Skeletal muscle satellite cell (primary cell): ENCODE data around the gene MPV17.
"Not testable (repeated sequence)": the region's sequence is repeated elsewhere in the genome, so short reads cannot be mapped to it uniquely, and the experiment has no call there.

Experiments
- H3K27me3 ChIP-seq: 2 replicates; pipeline ENCODE4 v1.7.0; 2013; ENCODE audit warnings: low read length; ENCODE audit not compliant: control insufficient read depth, insufficient read depth
- H3K36me3 ChIP-seq: 2 replicates; pipeline ENCODE4 v1.7.0; 2013; ENCODE audit warnings: mild to moderate bottlenecking, control low read depth, low read length; ENCODE audit not compliant: insufficient read depth
- H3K4me1 ChIP-seq: 2 replicates; pipeline ENCODE4 v1.7.0; 2013; ENCODE audit warnings: low read length; ENCODE audit not compliant: control insufficient read depth, insufficient read depth
- H3K4me2 ChIP-seq: 2 replicates; pipeline ENCODE4 v1.7.0; 2013; ENCODE audit warnings: mild to moderate bottlenecking, low read length
- H3K4me3 ChIP-seq: 2 replicates; pipeline ENCODE4 v1.7.0; 2013; ENCODE audit warnings: low read length
- H3K9ac ChIP-seq: 2 replicates; pipeline ENCODE4 v1.7.0; 2013; ENCODE audit warnings: mild to moderate bottlenecking, low read depth, low read length, moderate library complexity
- H3K9me3 ChIP-seq: replicated peaks from 2 replicates; pipeline ENCODE4 v1.7.0; 2013; ENCODE audit warnings: mild to moderate bottlenecking, control low read depth, low read length

MPV17 gene

DNA sequence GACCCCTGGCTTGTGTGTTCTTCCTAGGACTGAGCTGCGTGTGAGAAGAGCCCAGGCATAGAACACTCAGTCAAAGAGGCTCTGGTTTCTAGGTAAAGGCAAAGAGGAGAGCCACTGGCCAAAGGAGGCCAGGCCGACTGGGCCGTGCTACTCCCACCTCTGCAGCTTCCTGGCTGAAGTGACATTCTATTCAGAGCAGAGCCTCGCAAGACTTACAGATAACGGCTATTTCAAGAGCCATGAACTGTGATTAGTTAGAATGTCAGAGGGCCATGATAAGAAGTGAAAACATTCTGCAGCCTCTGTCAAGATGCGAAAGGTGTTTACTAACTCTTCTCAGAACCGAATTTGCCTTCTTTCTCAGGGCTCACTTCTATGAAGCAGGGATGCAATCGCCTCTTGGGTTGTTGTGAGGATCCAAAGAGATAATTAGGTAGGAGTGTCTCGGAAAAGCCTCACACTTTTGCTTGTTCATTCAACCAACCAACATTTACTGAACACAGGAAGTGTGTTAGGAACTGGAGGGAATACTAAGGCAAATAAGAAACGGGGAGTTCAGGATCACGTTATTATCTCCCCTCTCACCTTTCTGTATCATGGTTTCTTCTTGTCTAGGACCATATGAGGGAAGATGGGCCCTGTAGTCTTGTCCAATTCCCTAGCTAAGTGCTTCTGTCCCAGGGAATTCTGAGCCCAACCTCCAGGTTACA is 51.1 kb downstream of the MPV17 start:
- no peaks in the 10 kb centered on the region for H3K36me3 ChIP-seq
- H3K4me2 ChIP-seq: no peak overlapping the region
- peaks cover 44% of the 10 kb centered on the region for H3K27me3 ChIP-seq
- no peaks in the 10 kb centered on the region for H3K4me1 ChIP-seq
- H3K9ac ChIP-seq: no peak overlapping the region
- no peaks in the 10 kb centered on the region for H3K9me3 ChIP-seq
- H3K4me3 ChIP-seq: no peak overlapping the region

DNA sequence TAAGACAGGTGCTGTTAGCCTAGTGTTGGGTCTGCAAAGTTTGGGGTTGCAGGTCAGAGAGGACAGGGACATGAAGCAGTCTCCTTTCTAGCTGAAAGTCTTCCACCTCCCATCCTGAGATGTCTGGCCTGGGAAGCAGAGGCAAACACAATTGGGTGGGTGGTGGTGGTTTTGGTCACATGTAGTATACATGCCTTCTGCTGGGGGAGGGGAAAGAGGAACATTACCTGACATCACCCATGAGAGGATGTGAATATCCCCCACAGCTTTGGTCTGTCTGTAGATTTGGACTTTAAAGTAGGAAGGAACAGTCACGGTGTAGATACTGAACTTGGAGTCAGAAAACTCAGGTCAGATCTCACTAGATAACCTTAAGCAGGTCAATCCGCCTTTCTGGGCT is 52.2 kb downstream of the MPV17 start:
- no peak overlapping the region for H3K4me3 ChIP-seq
- H3K9me3 ChIP-seq: no peaks in the 10 kb centered on the region
- peaks cover 46% of the 10 kb centered on the region for H3K27me3 ChIP-seq
- H3K4me1 ChIP-seq: no peaks in the 10 kb centered on the region
- no peaks in the 10 kb centered on the region for H3K36me3 ChIP-seq
- no peak overlapping the region for H3K9ac ChIP-seq
- H3K4me2 ChIP-seq: no peak overlapping the region

DNA sequence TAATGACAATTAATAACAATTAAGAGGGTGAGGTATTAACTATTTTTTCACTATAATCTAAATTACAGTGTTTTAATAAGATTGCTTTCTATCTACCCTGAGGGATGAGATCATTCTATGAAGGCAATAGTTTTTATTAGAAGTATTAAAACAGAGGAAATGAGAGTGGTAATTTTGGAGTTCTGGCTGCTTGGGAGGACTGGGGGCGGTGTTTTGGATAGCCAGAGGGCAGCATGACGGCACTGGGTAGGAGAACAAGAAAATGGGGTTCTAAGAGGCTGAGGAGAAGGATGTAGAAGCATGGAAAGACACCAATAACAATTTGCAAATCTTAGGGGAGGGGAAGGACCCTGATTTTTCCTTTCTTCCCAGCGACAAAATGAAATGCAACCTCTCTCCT is 52.8 kb downstream of the MPV17 start:
- Histone ChIP-seq H3K4me1 (peaks cover under 1% of the 10 kb centered on the region), H3K36me3 (no peaks in the 10 kb centered on the region), H3K9me3 (no peaks in the 10 kb centered on the region), H3K4me2 (no peak overlapping the region), H3K9ac (no peak overlapping the region), H3K27me3 (peaks cover 49% of the 10 kb centered on the region), H3K4me3 (no peak overlapping the region)

DNA sequence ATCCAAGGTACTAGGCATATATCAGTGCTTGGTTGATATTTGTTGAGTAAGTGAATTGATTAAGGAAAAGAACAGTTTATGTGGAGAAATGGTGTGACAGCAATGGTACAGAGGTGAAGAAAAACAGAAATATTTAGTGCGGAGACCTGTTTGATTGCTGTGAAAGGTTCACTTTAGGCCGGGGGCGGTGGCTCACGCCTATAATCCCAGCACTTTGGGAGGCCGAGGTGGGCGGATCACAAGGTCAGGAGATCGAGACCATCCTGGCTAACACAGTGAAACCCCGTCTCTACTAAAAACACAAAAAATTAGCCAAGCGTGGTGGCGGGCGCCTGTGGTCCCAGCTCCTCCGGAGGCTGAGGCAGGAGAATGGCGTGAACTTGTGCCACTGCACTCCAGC is 54.6 kb downstream of the MPV17 start:
- not testable (repeated sequence) for H3K36me3 ChIP-seq, H3K9me3 ChIP-seq, H3K4me2 ChIP-seq, H3K4me3 ChIP-seq, H3K9ac ChIP-seq
- Histone ChIP-seq H3K27me3 (peaks cover 67% of the 10 kb centered on the region), H3K4me1 (peaks cover 17% of the 10 kb centered on the region)

DNA sequence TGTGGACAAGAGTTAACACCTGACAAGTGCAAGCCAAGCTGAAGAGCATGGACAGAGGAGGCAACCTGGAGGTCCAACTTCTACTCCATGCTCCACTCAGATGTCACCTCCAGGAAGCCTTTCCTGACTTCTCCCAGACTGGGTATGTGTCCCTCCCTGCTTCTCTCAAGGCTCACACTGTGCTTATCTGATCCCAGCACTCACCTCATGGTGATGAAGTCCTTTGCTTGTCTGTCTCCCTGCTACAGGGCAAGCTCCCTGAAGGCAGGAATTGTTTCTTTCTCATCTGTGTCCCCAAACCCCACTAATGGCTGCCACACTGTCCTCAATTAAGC is 57.4 kb downstream of the MPV17 start:
- Histone ChIP-seq H3K9ac (no peak overlapping the region), H3K4me3 (no peak overlapping the region), H3K9me3 (no peaks in the 10 kb centered on the region)

DNA sequence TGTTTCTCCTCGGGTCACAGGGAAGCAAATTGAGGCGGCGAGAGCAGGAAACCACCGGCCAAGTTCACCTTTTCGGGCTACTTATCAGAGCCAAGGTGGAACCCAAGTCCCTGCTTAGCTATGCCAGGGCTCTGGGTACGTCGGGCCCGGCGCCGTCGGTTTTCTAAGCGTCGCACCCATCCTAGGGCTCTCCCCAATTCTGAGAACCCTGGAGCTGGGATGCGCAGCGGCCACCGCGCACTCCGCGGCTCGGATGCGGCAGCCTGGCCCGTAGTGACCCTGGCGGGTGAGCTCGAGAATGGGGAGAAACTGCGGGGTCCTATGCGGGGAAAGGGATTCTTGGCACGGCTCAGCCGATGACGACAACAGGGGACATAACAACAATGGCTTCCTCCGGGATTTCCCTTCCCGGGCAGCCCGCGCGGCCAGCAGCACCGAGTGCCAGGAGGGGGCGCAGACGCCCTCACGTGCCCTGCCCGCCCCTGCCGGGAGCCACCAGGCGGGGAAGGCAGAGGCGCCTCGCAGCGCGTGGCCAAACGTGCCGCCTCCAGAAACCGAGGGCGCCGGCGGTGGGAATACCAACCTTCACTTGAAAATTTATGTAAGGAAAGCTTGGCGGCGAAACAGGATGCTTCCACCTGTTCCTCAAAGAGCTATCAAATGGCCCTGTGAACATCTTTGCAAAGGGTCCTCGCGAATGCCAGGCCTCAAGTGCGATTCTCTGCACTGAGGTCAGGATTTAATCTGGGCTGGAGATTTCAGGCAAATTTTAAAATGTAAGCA is 58.0 kb downstream of the MPV17 start:
- Histone ChIP-seq H3K4me1 (peaks cover 29% of the 10 kb centered on the region), H3K4me3 (peak overlapping the region; percentile 62), H3K27me3 (peaks cover 86% of the 10 kb centered on the region), H3K9me3 (no peaks in the 10 kb centered on the region), H3K36me3 (no peaks in the 10 kb centered on the region), H3K4me2 (peak overlapping the region; percentile 88), H3K9ac (no peak overlapping the region)

More for the DNA sequence above, 57.4 kb downstream of the MPV17 start:
- H3K4me1 ChIP-seq: peaks cover 29% of the 10 kb centered on the region
- no peak overlapping the region for H3K4me2 ChIP-seq
- H3K27me3 ChIP-seq: peaks cover 85% of the 10 kb centered on the region
- no peaks in the 10 kb centered on the region for H3K36me3 ChIP-seq

DNA sequence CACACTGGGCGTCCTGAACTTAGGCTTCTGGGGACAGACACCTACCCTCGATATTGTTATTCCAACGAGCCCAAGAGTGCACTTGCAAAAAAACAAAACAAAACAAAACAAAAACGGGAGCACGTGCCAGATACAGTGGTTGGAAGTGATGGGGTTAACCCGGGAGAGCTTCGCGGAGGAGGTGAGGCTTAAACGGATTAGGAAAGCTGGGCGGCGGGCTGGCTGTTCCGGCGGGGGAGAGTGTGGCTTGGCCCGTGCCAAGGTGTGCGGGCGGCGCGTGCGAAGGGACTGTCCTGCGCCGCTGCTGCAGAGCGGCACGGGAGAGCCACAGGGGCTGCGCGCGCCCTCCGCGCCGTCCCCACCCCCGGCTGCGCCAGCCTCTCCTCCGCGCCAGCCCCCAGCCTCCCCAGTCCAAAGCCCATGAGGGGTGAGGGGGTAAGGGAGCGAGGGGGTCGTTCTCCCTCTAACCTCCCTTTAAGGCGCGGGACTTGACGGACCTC is 58.6 kb downstream of the MPV17 start:
- Histone ChIP-seq H3K9me3 (no peaks in the 10 kb centered on the region), H3K4me2 (peak overlapping the region; percentile 88), H3K4me3 (peak overlapping the region; percentile 62), H3K9ac (no peak overlapping the region), H3K4me1 (peaks cover 29% of the 10 kb centered on the region), H3K36me3 (no peaks in the 10 kb centered on the region), H3K27me3 (peaks cover 84% of the 10 kb centered on the region)

DNA sequence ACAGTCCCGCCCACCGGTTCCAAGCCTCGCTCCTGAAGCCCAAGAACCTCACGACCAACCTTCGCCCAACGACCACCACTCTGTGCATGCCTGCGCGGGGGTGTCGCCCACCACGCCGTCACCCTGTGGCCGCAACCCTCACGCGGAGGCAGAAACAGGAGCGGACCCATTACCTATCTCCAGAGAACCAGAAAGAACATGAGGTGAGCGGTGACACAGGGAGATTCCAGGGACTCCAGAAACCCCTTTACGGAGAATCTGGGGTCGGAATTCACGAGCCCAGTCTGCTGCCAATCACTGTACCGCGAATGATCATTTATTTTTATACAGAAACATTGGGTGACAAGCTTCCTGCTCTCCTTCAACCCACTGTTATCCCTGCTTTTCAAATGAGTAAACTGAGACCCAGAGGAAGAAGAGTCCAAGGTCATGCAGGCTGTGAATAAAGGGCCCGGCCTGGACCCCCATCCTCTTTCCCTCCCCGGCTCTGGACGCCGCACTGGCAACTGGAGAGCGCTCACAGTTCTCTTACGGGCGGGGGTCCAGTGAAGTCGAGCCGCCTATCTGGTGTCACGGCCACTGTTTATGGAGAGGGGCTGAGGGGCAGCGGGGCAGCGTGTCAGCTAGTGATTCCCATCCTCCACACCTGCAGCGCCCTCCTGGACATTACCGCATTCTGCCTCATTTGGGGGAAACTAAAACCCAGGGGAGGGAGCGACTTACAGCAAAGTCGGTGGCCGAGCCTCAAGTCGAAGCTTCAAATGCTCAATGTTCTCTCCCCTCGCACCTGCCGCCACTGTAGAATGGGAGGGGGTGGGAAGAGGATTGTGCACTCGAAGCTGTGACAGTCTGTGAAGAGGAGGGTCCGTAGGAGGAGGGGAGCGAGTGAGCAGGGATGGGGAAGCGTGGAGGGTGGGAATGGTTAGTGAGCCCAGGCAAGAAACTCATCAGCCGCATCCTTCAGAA is 59.3 kb downstream of the MPV17 start:
- no peaks in the 10 kb centered on the region for H3K9me3 ChIP-seq
- peaks cover 29% of the 10 kb centered on the region for H3K4me1 ChIP-seq
- H3K9ac ChIP-seq: no peak overlapping the region
- peak overlapping the region; percentile 63 for H3K4me3 ChIP-seq
- H3K36me3 ChIP-seq: no peaks in the 10 kb centered on the region
- peak overlapping the region; percentile 88 for H3K4me2 ChIP-seq
- peaks cover 86% of the 10 kb centered on the region for H3K27me3 ChIP-seq

DNA sequence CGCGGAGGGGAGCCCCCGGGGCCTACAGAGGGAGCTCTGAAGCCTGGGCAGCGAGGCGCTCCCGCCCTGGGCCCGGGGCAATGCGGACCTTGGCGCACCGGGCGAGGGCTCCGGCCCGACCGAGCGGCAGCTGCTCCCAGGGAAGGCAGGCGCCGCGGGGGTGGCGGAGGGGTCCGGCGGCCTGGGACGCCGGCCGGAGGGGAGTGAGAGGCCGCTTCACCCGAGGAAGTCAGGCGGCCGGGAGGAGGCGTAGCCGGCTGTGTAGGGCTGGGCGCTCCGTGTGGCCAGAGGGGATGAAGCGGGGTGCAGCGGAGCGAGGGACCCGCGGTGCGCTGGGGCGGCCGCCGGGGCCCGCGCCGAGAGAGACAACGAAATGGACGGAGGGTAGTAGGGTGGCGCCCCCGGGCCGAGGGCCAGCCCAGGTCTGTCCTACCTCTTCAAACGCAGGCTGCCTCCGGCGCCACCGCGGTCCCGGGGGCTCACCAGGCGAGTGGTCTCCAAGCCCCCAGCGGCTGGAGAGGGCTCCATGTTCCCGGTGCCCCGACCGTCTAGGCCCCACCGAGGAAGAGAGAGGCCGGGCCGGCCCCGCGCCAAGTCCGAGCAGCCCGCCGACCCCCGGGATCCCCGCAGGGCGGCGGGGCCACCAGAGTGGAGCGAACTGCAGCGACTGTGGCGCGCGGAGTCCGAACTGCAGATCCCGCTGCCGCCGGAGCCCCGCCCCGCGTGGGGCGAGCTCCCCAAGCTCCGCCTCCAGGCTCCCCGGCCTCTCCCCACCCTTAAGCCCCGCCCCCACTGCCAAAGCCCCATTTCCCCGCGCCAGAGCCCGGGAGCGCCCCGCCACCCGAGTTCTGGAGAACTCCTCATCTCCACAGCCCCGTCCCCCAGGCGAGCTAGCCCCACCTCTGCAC is 60.3 kb downstream of the MPV17 start, which contains the start of gene SLC30A3:
Gene SLC30A3 (minus strand): TSS at position 669 of the 908 bp plus-strand sequence. CDS start 141 bp downstream, at position 528.
- H3K4me3 ChIP-seq: peak within 1 kb of the TSS; percentile 63
- no peaks in the 10 kb centered on the region for H3K36me3 ChIP-seq
- H3K4me2 ChIP-seq: peak within 1 kb of the TSS; percentile 88
- H3K9ac ChIP-seq: no peak within 1 kb of the TSS
- H3K9me3 ChIP-seq: no peaks in the 10 kb centered on the region
- H3K27me3 ChIP-seq: peaks cover 83% of the 10 kb centered on the region
- H3K4me1 ChIP-seq: peaks cover 29% of the 10 kb centered on the region

DNA sequence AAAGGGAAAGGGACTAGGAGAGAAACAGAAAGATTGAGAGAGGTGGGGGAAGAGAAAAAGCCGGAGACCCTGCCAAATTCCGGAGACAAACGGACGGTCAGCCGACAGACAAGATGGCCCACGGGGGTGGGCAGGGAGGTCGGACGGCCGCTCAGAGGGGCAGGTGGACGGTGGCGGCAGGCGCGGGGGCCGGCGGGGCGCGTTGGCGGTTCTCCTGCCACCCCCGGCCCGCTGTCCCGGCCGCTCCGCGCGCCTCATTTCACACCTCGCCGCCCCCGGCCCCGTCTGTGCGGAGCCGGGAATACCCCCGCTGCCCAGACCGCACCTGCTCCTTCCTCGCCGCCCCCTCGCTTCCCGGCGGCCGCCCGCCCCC is 61.0 kb downstream of the MPV17 start:
- peak overlapping the region; percentile 83 for H3K4me2 ChIP-seq
- no peak overlapping the region for H3K4me3 ChIP-seq
- H3K4me1 ChIP-seq: peaks cover 31% of the 10 kb centered on the region
- H3K36me3 ChIP-seq: no peaks in the 10 kb centered on the region
- peaks cover 82% of the 10 kb centered on the region for H3K27me3 ChIP-seq
- no peaks in the 10 kb centered on the region for H3K9me3 ChIP-seq
- H3K9ac ChIP-seq: no peak overlapping the region
